HEK293 (cell line): ENCODE results near the gene FBXW11.

Experiments used
- CTCF ChIA-PET: fragments of 350-600 bp; formaldehyde crosslinking; extraction: SDS; loops from one replicate; lab custom pipeline; 2021; ENCODE audit warnings: antibody characterized with exemption; lab: Yijun Ruan, JAX
- POLR2A ChIA-PET: fragments of 300-600 bp; formaldehyde crosslinking; extraction: SDS; loops from one replicate; lab custom pipeline; 2020; ENCODE audit warnings: antibody characterized with exemption, inconsistent platforms; lab: Yijun Ruan, JAX
- H3K27ac ChIP-seq: fragments of 200-500 bp; sonication (Bioruptor generic); 2 replicates; pipeline ENCODE4 v1.5.1; 2014; ENCODE audit warnings: low read depth, low read length, control low read depth, inconsistent platforms; ENCODE audit errors: extremely low read depth
- H3K36me3 ChIP-seq, 2 experiments: fragments of 200-500 bp in 1 of 2; sonication (Bioruptor generic) in 1 of 2; 1 replicate in 1 of 2; 2 replicates in 1 of 2; pipeline ENCODE4 v1.5.1; 2014 to 2017; ENCODE audit warnings: inconsistent platforms in 2 of 2, low read length in 2 of 2; ENCODE audit not compliant: control insufficient read depth in 2 of 2, insufficient read depth in 1 of 2
- H3K4me1 ChIP-seq: fragments of 200-500 bp; sonication (Bioruptor generic); 2 replicates; pipeline ENCODE4 v1.5.1; 2014; ENCODE audit warnings: mild to moderate bottlenecking, low read length, inconsistent platforms; ENCODE audit not compliant: control insufficient read depth, insufficient read depth
- H3K4me3 ChIP-seq: 2 replicates; pipeline ENCODE4 v1.5.1; 2011; ENCODE audit warnings: low read depth, mild to moderate bottlenecking, control low read depth, low read length, moderate library complexity
- H3K9me3 ChIP-seq: fragments of 200-500 bp; sonication (Bioruptor generic); 2 replicates; pipeline ENCODE4 v1.5.1; 2014; ENCODE audit warnings: low read depth, low read length, inconsistent platforms; ENCODE audit not compliant: control insufficient read depth, insufficient read depth
- SCRT1 ChIP-seq: fragments of 450-650 bp; formaldehyde crosslinking; IDR thresholded peaks from 2 replicates; pipeline ENCODE4 v1.5.1; 2016; ENCODE audit warnings: missing biosample characterization, missing genetic modification characterization, borderline replicate concordance
- SCRT2 ChIP-seq: fragments of 450-650 bp; formaldehyde crosslinking; IDR thresholded peaks from 2 replicates; pipeline ENCODE4 v1.5.1; 2016; ENCODE audit warnings: missing biosample characterization, missing genetic modification characterization
- ZBTB48 ChIP-seq: fragments of 450-650 bp; formaldehyde crosslinking; IDR thresholded peaks from 2 replicates; pipeline ENCODE4 v1.5.1; 2016; ENCODE audit warnings: missing biosample characterization, missing genetic modification characterization
- ZIC2 ChIP-seq: fragments of 450-650 bp; formaldehyde crosslinking; IDR thresholded peaks from 2 replicates; pipeline ENCODE4 v1.5.1; 2016; ENCODE audit warnings: missing biosample characterization, missing genetic modification characterization
- ZNF114 ChIP-seq: fragments of 450-650 bp; formaldehyde crosslinking; IDR thresholded peaks from 2 replicates; pipeline ENCODE4 v1.5.0; 2017; ENCODE audit warnings: missing biosample characterization, missing genetic modification characterization
- ZNF133 ChIP-seq: fragments of 450-650 bp; formaldehyde crosslinking; IDR thresholded peaks from 2 replicates; pipeline ENCODE4 v1.5.1; 2016; ENCODE audit warnings: missing biosample characterization, missing genetic modification characterization
- ZNF266 ChIP-seq: fragments of 450-650 bp; formaldehyde crosslinking; IDR thresholded peaks from 2 replicates; pipeline ENCODE4 v1.5.1; 2016; ENCODE audit warnings: missing biosample characterization, missing genetic modification characterization, low read depth
- ZNF274 ChIP-seq, 2 experiments: fragments of 200-500 bp in 1 of 2; fragments of 450-650 bp in 1 of 2; sonication (Bioruptor generic) in 1 of 2; formaldehyde crosslinking in 1 of 2; IDR thresholded peaks; 2 replicates each; pipeline versions ENCODE4 v1.5.1 to v1.6.1; 2014 to 2016; ENCODE audit warnings: borderline replicate concordance in 1 of 2, inconsistent platforms in 1 of 2, low read length in 1 of 2, missing biosample characterization in 1 of 2, missing genetic modification characterization in 1 of 2
- ZNF292 ChIP-seq: fragments of 450-650 bp; formaldehyde crosslinking; IDR thresholded peaks from 2 replicates; pipeline ENCODE4 v1.5.1; 2016; ENCODE audit warnings: low read depth, missing biosample characterization, missing genetic modification characterization, borderline replicate concordance
- ZNF555 ChIP-seq: fragments of 450-650 bp; formaldehyde crosslinking; conservative IDR thresholded peaks from 2 replicates; pipeline ENCODE4 v1.5.1; 2017; ENCODE audit warnings: missing biosample characterization, mild to moderate bottlenecking, missing genetic modification characterization, inconsistent platforms
- ZNF629 ChIP-seq: fragments of 450-650 bp; formaldehyde crosslinking; IDR thresholded peaks from 2 replicates; pipeline ENCODE4 v1.5.1; 2017; ENCODE audit warnings: missing biosample characterization, missing genetic modification characterization
- TF ChIP-seq, protein P1 (sequence below): fragments of 450-650 bp; formaldehyde crosslinking; IDR thresholded peaks from 2 replicates; pipeline ENCODE4 v1.5.1; 2017; ENCODE audit warnings: missing biosample characterization, missing genetic modification characterization

FBXW11 gene

DNA sequence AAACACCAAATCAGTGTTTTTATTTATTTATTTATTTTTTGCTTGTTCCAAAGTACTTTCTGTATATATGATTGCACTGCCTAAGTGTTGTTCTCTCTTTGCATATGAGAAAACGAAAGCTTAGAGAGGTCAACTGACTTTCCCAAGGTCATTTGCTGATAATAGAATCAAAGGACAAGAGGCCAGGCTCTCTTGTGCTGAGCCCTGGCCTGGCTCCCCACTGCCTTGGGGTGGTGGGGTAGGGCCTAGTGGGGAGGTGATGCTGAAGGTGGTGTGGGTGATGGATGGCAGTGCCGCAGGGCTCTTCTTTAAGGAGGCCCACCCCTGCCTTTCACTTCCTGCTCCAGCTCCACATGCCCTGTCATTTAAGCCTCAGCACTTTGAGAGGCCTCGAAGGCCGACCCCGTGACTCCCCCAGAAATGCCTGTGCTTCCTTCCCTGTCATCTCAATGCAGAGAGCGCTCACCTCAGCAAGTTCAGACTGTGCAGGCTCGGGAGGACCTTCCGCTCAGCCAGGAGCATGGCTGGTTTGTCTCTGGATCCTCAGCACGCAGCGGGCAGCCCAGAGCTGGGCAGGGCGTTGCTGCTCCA, 161.3 kb downstream of the FBXW11 start:
- Histone ChIP-seq H3K4me3 (no peak overlapping the region), H3K27ac (no peak overlapping the region), H3K36me3 (no peaks in the 10 kb centered on the region), H3K9me3 (no peaks in the 10 kb centered on the region), H3K4me1 (no peaks in the 10 kb centered on the region)
- TF ChIP-seq ZNF133 = no peak
- no peak for TF ChIP-seq ZNF555 (tag by site-specific recombination)
- TF ChIP-seq ZNF274 (IDR thresholded peaks at IDR 0.05; ENCODE audit: low read length) = no peak
- no peak for TF ChIP-seq ZNF274 (tag by site-specific recombination; IDR thresholded peaks at IDR 0.05; ENCODE audit: borderline replicate concordance)
- no peak for TF ChIP-seq ZNF266 (tag by site-specific recombination)
- TF ChIP-seq ZNF292 (tag by site-specific recombination) = no peak
- TF ChIP-seq ZNF114 (tag by site-specific recombination) = no peak
- TF ChIP-seq ZNF629 (tag by site-specific recombination) = no peak
- ChIA-PET POLR2A (no interaction called here), CTCF (interaction anchor here (0.6 kb wide), 1 partner anchor 152 kb away, joined by 3 read pairs; no protein-coding TSS in a partner anchor)

DNA sequence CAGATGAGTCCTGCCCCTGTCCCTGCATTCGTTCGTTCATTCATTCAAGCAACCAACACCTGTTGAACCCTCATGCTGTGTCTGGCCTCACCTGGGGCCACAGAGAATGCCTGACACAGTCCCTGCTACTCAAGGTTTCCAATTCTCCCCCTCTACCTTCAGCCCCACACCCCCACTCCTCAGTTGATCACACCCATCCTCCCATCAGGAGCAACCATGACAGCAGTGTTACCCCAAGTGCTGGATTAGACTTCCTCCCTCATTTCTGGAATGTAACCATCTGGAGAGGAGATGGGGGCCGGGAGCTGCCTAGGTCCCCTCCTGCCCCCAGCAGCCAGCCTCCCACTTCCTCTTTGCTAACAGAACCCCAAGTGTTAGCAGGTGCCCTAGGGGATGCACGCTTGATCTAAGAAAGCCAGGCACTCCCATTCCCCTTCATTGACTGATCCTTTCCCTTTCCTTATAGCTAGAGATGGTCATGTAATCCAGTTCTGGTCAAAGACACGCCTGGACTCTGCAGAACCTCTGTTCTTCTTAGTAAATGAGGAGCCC, 163.6 kb downstream of the FBXW11 start:
- POLR2A ChIA-PET = no interaction called here
- Histone ChIP-seq H3K36me3 (no peaks in the 10 kb centered on the region), H3K27ac (no peak overlapping the region), H3K4me1 (no peaks in the 10 kb centered on the region), H3K4me3 (no peak overlapping the region), H3K9me3 (no peaks in the 10 kb centered on the region)
- TF ChIP-seq SCRT2 (tag by site-specific recombination) (peak; percentile 88), ZIC2 (tag by site-specific recombination) (no peak), SCRT1 (tag by site-specific recombination) (peak; percentile 60; the same call in 1 of the 2 replicates)
- CTCF ChIA-PET = no interaction called here

DNA sequence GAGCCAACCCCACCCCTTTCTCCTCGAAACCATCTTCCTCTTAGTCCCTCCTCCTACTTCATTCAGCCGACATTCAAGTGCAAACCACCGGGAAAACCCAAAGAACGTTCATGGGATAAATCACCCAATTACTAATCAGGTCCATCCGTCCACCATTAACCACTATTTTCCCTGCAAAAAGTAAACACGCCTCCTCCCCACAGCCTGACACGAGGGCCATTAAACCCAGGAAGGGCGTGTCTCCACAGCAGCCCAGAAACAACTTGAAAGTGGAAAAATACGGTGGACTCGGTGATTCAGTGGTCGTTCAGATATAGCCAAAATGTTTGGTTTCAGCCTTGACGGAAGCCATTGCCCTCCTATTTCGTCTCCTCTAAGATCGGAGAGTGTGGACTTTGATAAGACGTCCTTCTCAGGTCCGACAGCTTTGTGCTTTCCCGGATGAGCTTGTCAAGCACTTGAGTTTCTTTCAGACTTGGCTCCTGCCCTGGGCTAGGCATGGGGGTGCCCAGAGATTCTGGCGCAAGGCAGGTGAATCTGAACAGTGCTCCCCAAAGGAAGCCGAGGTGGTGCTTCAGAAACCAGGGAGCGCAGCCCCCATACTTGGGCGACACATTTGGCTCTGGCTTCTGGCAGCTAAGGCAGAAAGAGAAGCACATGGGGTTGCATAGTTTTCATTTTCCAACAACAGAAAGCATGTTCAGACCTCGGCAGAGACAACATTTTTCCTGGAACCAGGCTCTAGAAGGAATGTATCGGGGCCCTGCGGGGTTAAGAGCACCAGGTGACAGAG, 164.3 kb downstream of the FBXW11 start:
- POLR2A ChIA-PET = interaction anchor here (0.6 kb wide), 1 partner anchor 442 kb away, joined by 3 read pairs; no protein-coding TSS in a partner anchor
- Histone ChIP-seq H3K4me3 (no peak overlapping the region), H3K27ac (no peak overlapping the region), H3K36me3 (no peaks in the 10 kb centered on the region), H3K9me3 (no peaks in the 10 kb centered on the region)
- CTCF ChIA-PET = no interaction called here
- no peak for TF ChIP-seq ZBTB48 (tag by site-specific recombination)
- TF ChIP-seq, protein P1, sequence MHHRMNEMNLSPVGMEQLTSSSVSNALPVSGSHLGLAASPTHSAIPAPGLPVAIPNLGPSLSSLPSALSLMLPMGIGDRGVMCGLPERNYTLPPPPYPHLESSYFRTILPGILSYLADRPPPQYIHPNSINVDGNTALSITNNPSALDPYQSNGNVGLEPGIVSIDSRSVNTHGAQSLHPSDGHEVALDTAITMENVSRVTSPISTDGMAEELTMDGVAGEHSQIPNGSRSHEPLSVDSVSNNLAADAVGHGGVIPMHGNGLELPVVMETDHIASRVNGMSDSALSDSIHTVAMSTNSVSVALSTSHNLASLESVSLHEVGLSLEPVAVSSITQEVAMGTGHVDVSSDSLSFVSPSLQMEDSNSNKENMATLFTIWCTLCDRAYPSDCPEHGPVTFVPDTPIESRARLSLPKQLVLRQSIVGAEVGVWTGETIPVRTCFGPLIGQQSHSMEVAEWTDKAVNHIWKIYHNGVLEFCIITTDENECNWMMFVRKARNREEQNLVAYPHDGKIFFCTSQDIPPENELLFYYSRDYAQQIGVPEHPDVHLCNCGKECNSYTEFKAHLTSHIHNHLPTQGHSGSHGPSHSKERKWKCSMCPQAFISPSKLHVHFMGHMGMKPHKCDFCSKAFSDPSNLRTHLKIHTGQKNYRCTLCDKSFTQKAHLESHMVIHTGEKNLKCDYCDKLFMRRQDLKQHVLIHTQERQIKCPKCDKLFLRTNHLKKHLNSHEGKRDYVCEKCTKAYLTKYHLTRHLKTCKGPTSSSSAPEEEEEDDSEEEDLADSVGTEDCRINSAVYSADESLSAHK (tag by site-specific recombination) = 0 out of 2 replicates have a peak, but pooled peaks have one; percentile 86
- TF ChIP-seq, all 188 proteins: peak for 1
- H3K4me1 ChIP-seq = no peaks in the 10 kb centered on the region
